Measurements from ENCODE around the gene STPG2.

The STPG2 gene

GRCh38 chr4:97828646-97829045 lies 314.6 kb downstream of the STPG2 start:
- no peak for DNase-seq (ENCODE audit: low spot score)
- no peak for FAIRE-seq

GRCh38 chr4:97819294-97819693 lies 324.0 kb downstream of the STPG2 start:
- DNase-seq (ENCODE audit: low spot score): no peak
- no peak for FAIRE-seq

DNA sequence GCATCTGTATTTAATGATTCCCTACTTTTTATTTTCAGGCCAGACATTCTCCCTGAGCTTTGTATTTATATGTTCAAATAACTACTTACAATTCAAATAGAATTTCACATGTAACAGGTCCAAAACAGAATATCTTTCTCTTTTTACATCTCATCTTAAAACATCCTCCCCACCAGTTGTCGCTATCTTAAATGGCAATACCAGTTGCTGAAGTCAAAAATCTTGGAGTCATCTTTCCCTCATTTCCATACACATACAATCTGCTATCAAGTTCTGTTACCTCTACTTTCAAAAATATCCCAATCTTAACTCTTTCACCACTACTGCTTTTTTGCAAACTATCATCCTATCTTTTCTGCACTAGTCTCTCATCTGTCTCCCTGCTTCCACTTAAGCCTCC lies 330.5 kb downstream of the STPG2 start:
- FAIRE-seq (no peak), DNase-seq (ENCODE audit: low spot score) (no peak)

- no peak for DNase-seq (ENCODE audit: low spot score)
- no peak for FAIRE-seq
Observed at GRCh38 chr4:97786306-97786920, 356.9 kb downstream of the STPG2 start.

DNA sequence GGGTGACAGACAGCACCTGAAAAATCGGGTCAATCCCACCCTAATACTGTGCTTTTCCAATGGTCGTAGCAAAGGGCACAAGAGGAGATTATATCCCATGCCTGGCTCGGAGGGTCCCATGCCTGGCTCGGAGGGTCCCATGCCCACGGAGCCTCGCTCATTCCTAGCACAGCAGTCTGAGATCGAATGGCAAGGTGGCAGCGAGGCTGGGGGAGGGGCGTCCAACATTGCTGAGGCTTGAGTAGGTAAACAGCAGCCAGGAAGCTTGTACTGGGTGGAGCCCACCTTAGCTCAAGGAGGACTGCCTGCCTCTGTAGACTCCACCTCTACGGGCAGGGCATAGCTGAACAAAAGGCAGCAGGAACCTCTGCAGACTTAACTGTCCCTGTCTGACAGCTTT lies 365.1 kb downstream of the STPG2 start:
- FAIRE-seq (no peak), DNase-seq (ENCODE audit: low spot score) (no peak)

- FAIRE-seq (no peak), DNase-seq (ENCODE audit: low spot score) (no peak)
Observed at GRCh38 chr4:97774347-97774989, 368.8 kb downstream of the STPG2 start.

GRCh38 chr4:97770222-97770621 lies 373.1 kb downstream of the STPG2 start:
- no peak for FAIRE-seq
- no peak for DNase-seq (ENCODE audit: low spot score)

DNA sequence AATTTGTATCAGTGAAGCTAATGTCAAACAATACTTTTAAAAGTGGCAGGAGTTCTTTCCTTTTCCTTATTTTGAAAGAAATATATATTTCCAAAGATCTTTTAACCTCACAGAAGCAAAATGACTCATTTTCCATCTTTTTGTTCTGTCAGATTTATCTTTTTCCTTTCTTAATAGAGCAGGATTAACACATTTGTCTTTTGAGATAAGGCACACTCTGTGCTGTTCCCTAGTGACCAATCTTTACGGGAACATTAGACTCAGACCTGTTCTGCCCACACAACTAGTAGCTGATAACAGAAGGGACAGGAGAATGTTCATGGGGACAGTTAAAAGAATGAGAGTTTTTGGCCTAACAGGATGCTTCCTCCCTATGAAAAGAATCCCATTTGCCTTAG lies 381.2 kb downstream of the STPG2 start:
- DNase-seq (ENCODE audit: low spot score) (no peak), FAIRE-seq (no peak)

DNA sequence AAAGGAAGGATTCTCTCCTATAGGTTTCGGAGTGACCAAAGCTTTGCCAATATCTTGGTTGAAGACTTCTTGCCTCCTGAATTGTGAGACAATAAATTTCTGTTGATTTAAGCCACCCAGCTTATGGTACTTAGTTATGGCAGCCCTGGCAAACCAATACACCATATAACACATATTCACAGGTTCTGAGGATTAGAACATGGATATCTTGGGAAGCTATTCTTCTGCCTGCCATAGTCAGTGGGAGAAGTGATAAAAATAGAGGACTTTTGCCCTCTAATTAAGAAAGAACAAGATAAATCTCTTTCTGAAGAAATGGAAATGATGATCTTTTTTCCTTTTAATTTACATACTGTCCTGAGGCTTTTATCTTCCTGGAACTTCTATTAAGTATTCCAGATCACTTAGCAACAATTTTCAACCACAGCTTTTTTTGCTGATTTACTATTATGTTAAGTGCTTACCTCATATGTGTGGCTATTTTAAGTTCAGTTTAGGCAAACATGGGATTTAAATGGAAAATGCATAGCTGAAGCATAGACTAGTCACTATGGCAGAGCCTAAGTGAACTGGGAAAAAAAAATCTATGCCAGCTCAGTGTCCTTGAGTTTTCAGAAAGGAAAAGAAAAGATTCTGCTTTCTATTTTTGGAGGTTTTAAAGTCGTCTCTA lies 381.7 kb downstream of the STPG2 start:
- FAIRE-seq: no peak

GRCh38 chr4:97759785-97760184 lies 383.5 kb downstream of the STPG2 start:
- no peak for FAIRE-seq
- DNase-seq (ENCODE audit: low spot score): no peak

More for the DNA sequence above, 381.7 kb downstream of the STPG2 start:
- no peak for DNase-seq (ENCODE audit: low spot score)

GRCh38 chr4:97752599-97752998 lies 390.7 kb downstream of the STPG2 start:
- DNase-seq (ENCODE audit: low spot score): no peak
- FAIRE-seq: no peak

DNA sequence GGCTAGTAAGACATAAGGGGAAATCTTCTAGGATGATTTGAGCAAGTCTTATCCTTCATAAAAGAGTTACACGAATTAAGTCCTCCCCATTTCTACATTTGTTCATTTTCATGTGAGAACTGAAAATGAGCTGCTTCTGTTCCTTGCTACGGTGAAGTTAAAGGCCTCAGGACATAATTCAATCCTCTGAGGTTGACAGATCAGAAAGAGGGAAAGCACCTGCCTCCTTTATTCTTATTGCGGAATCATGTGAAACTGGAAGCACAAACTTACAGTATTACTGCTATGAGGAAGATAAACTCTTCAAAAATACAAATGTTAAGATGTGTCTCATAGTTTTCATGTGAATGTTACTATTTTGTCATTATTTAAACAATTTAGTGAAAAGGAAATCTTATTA lies 395.3 kb downstream of the STPG2 start:
- no peak for DNase-seq (ENCODE audit: low spot score)
- no peak for FAIRE-seq

DNA sequence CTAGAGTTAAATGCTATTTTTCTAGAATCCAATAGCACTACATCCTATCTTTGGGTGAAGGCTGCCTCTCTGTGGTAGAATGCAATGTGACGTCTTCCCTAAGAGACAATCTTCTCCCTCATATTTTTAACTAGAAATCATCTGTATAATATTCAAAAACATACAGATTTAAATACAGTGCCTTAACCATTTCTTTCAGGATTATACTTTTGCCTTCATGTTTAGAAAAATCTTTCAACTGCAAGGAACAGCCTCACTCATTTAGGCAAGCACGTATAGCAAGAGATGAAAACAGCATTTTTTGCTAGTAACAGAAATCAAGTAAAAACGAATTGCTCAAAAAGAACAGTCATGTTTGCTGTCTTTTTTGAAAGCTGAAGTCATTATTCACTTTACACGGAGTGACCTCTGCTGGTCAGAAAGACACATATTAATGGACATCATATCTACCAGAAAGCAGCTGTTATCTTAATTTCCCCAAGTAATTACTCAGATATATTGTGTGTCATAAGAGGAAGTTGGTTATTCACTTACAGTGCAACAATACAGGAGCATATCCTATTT lies 422.3 kb downstream of the STPG2 start:
- DNase-seq (ENCODE audit: low spot score) (peak; percentile 26), FAIRE-seq (no peak)

DNA sequence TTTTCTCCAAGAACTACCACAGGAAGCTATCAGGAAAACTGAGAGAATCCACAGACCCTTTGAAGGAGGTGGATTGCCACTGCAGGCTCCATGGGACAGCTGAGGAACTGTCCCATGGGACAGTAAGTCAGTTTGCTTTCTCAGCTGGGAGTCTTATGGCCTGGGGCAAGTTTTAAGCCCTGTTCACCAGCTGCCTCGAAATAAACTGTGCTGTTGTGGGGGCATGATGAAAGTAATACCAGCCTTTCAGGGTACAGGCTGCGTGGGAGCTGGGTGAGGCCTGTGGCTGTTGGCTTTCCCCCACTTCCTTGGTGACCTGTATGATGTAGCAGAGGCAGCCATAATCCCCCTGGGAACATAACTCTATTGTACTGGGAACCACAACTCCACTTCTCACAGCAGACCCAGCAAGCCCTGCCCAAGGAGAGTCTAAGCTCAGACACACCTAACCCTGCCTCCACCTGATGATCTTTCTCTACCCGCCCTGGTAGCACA lies 452.1 kb downstream of the STPG2 start:
- no peak for FAIRE-seq
- DNase-seq (ENCODE audit: low spot score): no peak

GRCh38 chr4:97670703-97671269 lies 472.5 kb downstream of the STPG2 start:
- no peak for FAIRE-seq

GRCh38 chr4:97665553-97665952 lies 477.7 kb downstream of the STPG2 start:
- no peak for FAIRE-seq
- DNase-seq (ENCODE audit: low spot score): no peak

More at GRCh38 chr4:97670703-97671269, 472.5 kb downstream of the STPG2 start:
- no peak for DNase-seq (ENCODE audit: low spot score)

DNA sequence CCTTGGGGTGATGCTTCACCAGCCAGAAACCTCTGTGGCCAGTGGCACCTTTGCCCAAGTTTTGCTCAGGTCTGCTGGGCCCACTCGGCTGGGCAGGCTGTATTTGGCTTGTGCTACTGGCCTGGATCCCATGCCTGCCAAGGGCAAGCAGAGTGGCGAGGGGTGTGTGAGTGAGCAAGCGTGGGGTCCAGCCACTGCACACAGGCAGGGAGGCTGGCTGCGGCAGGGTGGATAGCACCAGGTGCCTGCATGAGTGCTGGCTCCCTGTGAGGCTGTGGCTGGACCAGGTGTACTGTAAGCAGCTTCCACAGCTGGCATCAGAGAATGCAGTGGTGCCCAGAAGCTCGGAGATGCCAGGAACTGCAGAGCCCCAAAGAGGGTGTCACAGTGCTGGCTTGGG lies 478.5 kb downstream of the STPG2 start:
- DNase-seq (ENCODE audit: low spot score): no peak
- no peak for FAIRE-seq

DNA sequence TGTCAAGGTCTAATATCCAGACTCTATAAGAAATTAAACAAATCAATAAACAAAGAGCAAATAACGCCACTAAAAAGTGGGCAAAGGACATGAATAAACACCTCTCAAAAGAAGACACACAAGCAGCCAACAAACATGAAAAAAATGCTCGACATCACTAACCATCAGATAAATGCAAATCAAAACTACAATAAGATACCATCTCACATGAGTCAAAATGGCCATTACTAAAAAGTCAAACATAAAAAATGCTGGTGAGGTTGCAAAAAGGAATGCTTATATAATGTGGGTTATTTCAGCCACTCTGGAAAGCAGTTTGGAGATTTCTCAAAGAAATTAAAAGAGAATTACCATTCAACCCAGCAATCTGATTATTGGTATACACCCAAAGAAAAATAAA lies 481.1 kb downstream of the STPG2 start:
- no peak for DNase-seq (ENCODE audit: low spot score)
- FAIRE-seq: no peak

GRCh38 chr4:97656044-97656720 lies 487.1 kb downstream of the STPG2 start:
- DNase-seq (ENCODE audit: low spot score) (peak; percentile 32), FAIRE-seq (no peak)

DNA sequence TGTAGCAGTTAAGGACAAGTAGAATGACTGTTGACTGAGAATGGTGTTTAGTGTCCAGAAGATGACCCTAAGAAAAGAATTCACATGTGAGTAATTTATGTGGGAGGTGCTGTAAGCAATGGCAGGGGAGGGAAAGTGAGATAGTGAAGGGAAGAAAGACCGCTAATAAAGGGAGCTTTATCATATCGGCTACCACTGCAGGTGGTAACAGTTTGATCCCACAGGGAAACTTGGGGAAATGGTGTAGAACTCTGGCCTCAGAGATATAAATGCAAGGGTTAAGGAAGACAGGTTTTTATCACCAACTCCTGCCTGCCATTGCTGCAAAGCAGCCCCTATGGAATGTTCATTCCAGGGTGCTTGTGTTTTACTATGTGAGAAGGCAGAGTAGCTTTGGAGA lies 489.6 kb downstream of the STPG2 start:
- FAIRE-seq (no peak), DNase-seq (ENCODE audit: low spot score) (no peak)

GRCh38 chr4:97646997-97647396 lies 496.3 kb downstream of the STPG2 start:
- DNase-seq (ENCODE audit: low spot score) (no peak), FAIRE-seq (no peak)
